Stimulated activated CD4-positive, alpha-beta T cell treated with anti-CD3 and anti-CD28 coated beads, Interleukin-4, amount 100 ng/mL, for 1 hour (primary cell): ENCODE measurements around the gene ADARB2.

Source experiments
- DNase-seq: peaks from one replicate; pipeline ENCODE4 v3.0.0-alpha.2; 2020

Gene ADARB2

GRCh38 chr10:1560535-1561192 is 176.7 kb downstream of the ADARB2 start:
- DNase-seq, result no peak

DNA sequence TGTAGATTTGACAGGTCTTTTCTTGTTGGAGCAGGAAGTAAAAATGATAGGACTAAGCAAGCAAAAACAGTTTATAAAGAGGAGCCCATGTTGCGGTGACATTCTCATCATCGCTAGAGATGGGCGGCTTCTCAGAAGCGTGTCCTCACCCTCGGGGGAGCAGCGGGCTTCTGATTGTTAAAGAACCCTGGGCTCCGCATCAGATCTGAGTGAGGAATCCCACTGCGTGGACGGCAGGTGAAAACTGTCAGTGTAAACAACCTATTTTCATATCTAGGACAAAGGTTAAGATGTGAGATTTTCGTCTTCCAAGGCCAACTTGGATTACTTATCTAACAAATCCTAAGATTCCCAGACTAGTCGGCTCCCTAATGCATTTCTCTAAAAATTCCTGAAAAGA is 177.6 kb downstream of the ADARB2 start:
- no peak for DNase-seq

GRCh38 chr10:1559311-1559710 is 178.0 kb downstream of the ADARB2 start:
- no peak for DNase-seq

DNA sequence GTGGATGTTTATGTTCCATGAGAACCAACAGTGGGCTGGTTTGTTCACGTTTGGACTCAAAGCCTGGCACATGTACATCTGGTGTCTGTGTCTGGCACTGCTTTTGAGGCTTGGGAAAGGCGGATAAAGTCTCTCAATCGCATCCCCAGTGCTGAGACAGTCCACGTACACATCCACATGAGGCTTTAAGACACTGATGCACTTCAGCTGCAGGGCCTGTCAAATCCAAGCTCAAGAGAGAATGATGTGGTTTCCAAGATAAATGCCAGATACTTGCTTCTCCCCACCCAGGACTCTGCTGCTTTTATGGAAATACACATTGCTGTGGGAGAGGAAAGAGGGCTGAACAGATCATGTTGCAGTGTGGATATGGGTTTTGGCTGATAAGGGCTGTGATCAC is 178.4 kb downstream of the ADARB2 start:
- DNase-seq, result no peak

DNA sequence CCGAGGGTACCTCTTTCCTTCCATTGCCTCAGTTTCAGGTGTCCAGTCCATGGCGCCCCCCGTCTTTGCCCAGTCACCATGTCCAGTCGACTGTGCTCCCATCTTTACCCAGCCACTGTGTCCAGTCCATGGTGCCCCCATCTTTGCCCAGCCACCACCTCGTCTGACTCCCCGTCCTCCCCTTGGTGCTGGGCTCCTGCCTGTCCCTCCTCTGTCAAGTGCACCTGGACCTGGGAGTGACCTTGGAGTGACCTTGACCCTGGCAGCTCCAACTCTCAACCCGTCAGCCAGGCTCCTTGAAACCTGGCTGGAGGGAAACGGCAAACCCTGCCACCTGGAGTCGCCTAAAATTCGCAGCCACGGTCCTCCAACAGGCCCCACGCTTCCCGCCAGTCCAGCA is 180.2 kb downstream of the ADARB2 start:
- no peak for DNase-seq

GRCh38 chr10:1556496-1556895 is 180.8 kb downstream of the ADARB2 start:
- DNase-seq, result no peak

- DNase-seq, result no peak
Observed at GRCh38 chr10:1553951-1554350, 183.4 kb downstream of the ADARB2 start.

DNA sequence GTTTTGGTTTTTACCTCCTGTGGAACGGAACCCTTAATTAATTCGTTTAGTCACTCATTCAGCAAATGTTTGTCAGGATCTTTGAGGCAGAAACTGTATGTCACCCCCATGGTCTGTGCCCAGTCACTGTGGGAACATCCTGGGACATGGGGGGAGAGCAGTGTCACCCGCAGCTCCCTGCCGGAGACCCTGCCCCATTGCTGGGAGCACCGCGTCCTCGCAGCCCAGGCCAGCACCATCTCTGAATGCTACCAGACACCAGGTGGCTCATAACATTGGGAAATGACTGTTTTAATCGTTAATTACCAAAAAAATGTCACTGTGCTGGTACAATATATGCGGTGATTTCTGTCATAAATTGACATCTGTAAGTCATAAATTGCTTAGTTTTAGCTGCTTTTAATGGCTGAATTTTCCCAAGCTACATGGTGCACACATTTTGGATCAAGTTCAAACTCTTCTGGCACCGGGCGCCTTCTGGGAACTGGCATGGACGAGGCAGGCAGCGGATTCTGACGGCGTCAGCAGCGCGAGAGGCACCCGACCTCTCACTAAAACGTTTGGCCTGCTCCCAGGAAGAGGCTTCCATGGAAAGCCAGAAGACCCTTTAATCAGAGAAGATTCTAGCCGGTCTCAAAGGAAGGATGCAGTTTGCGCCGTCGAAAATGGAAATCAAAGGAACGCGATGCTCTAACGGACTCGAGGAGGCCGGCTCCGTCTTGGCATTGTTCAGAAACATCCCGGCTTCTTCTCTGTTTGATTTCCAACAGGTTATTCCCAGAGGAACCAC is 184.2 kb downstream of the ADARB2 start:
- no peak for DNase-seq

DNA sequence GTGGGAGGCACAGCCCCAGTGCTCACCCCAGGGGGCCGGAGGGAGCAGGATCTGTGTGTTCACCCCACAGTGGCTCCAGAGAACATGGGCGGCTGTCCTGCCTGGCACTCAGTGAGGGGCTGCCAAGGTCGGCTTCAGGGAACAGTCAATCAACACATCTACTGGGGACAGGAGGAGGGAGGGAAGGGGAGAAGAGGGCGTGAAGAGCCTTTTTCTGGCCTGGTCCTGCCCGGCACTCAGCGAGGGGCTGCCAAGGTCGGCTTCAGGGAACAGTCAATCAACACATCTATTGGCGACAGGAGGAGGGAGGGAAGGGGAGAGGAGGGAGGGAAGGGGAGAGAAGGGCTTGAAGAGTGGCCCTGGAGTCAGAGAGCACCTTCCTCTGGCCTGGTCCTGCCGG is 184.9 kb downstream of the ADARB2 start:
- no peak for DNase-seq

- no peak for DNase-seq
Observed at GRCh38 chr10:1551636-1552338, 185.5 kb downstream of the ADARB2 start.

DNA sequence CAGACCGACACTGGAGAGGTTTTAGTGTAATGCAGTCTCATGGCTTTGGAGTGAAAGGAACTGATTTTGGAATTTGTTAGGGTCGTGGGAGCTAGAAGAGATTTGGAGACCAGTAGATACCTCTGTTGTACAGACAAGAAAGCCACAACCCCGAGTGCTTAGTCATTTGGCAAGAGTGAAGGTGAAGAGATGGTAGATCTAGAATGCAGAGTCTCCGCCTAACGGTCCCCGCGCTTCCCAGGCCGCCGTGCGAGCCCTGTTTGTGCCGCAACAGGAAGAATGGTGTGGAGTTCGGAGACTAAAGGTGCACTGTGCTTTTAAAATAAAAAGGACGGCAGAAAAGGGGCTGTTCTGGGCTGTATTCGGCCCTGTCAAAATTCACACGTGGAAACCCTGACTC is 186.7 kb downstream of the ADARB2 start:
- no peak for DNase-seq

DNA sequence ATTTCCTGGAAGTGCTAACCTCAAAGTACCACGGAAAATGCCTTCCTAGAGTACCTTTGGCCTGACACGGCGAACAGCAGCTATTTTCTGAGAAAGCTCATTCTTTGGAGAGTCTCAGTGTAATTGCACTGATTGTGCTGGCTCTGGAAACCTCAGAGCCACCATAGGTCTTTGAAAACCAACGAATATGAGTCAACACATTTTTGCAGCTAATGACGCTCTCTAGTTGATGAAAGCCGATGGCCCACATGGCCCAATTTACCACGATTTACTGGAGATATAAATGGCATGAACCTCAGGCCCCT is 187.1 kb downstream of the ADARB2 start:
- DNase-seq, result no peak

- DNase-seq, result no peak
Observed at GRCh38 chr10:1549591-1550290, 187.6 kb downstream of the ADARB2 start.

DNA sequence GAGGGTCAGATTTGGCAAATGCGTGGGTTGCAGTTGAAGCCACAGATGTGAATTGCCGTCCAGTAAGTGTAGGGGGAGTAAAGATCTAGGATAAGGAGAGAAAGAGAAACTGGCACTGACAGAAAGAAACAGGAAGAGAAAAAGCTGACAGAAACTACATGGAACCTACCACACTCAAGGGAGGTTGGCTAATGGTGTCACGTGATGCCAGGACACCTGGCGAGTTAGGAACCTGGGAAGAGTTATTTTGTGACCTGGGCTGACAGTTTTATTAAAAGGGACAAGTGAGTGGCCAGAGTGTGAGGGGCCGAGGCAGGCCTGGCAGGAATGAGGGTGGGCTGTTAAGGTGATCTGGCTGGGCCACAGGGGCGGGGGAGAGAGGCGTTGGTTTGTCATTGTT is 188.7 kb downstream of the ADARB2 start:
- DNase-seq, result no peak

DNA sequence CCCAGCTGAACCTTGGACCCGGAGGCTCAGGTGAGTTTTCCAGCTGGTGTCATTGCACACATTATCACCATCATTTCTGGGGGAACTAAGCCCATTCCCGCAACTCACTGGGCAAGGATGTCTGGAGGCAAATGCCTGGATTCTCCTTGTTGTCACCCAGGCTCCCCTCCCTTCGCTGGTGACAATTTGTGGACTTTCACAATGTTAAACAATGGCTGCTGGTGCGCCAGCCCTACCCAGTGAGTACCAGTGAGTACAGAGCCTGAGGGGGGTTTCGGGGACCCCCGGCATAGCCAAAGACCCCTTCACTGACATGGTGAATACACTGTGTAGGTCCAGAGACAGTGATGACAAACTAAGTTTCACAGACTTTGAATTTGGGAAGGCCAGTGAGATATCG is 189.2 kb downstream of the ADARB2 start:
- no peak for DNase-seq

- DNase-seq, result no peak
Observed at GRCh38 chr10:1546431-1547110, 190.8 kb downstream of the ADARB2 start.

GRCh38 chr10:1545524-1545923 is 191.8 kb downstream of the ADARB2 start:
- no peak for DNase-seq

DNA sequence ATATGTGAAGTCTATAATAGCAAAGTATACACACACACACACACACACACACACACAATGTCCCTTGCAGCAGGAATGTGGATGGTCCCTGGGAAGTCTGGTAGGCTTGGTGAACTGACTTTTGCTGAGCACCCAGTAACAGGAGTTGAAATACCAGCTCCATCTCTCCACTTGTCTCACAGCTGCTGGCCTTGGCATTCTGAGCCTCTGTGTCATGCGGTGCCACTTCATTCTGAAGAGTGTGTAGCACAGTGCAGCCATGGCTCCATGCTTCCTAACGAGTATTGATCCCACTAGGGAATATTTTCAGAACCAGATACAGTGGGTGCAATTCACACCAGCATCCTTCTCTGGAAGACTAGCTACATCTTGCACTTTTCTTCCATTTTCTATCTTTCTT is 192.4 kb downstream of the ADARB2 start:
- DNase-seq, result no peak

DNA sequence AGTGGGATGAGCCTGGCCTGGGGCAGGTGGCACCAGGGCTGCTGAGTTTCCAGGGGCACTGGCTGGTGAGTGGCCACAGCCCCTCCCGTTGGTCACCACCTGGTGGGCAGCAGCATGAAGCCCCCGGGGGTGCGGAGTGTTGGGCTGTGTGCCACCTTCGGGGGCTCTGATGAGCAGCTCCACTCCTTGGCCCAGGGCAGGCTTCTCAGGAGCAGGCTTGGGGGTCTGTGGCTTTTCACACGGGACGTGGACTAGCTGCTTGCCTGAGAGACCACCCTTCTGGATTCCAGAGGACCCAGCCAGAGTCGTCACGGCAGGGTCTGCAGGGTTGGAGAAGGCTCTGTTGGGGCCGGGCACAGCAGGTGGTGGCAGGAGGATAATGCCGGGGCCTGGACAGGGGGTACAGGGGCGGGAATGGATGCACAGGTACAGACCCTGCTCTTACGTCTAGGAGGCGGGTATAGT is 193.1 kb downstream of the ADARB2 start:
- no peak for DNase-seq

- no peak for DNase-seq
Observed at GRCh38 chr10:1543596-1543995, 193.7 kb downstream of the ADARB2 start.

- no peak for DNase-seq
Observed at GRCh38 chr10:1542941-1543340, 194.4 kb downstream of the ADARB2 start.

DNA sequence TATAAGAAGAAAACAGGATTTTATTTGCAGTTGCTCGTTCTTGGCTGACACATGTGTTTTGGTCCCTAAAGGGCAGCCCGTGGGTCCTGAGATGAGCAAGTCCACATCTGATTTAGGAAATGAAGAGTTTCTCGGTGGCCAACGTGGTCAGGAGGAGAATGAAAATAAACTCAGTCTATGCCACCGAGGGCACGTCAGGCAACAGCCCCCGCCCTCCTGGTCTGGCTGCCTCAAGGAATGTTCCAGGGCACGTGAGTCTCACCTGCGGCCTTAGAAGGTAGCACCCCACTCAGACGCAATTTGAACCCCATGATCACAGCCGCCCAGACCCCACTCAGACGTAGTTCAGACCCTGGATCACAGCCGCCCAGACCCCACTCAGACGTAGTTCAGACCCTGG is 197.2 kb downstream of the ADARB2 start:
- DNase-seq, result no peak

GRCh38 chr10:1539216-1539615 is 198.1 kb downstream of the ADARB2 start:
- DNase-seq, result no peak
